ENCODE data around the gene PAK2. TPM values are rescaled to one million over a fixed set of nuclear protein-coding genes. Genes with fewer than 3 reads are reported as not detected.

Gene PAK2
- total RNA-seq, 1 experiment from 2014 or later = 69.6 TPM

GRCh38 chr3:196782511-196782910 is 42.9 kb downstream of the PAK2 start:
- Histone ChIP-seq H3K9me2 (ENCODE audit: insufficient read depth) (no peaks in the 10 kb centered on the region), H3K36me3 (ENCODE audit: control insufficient read depth in 1 of 2, insufficient read depth in 2 of 2, low read length in 2 of 2) (peaks cover 0 to 5% of the 10 kb centered on the region in 2 experiments; a peak in 1 of 4 replicates), H3K4me2 (ENCODE audit: low read length) (no peak overlapping the region), H3K4me3 (replicated peaks in 1 of 2; ENCODE audit: low read depth in 1 of 2, low read length in 2 of 2) (no peak overlapping the region), H3K79me2 (ENCODE audit: insufficient read depth, low read length) (peaks cover 75% of the 10 kb centered on the region), H3K4me1 (ENCODE audit: control insufficient read depth in 1 of 2, insufficient read depth in 2 of 2, low read length in 2 of 2) (no peaks in the 10 kb centered on the region), H3K27ac (ENCODE audit: low read depth, low read length) (no peak overlapping the region), H3K9ac (ENCODE audit: low read length) (no peak overlapping the region), H4K20me1 (ENCODE audit: insufficient read depth) (no peaks in the 10 kb centered on the region), H3K27me3 (ENCODE audit: insufficient read depth, low read length) (no peaks in the 10 kb centered on the region), H3K9me3 (ENCODE audit: control insufficient read depth in 1 of 2, insufficient read depth in 1 of 2, low read depth in 1 of 2, low read length in 2 of 2) (no peaks in the 10 kb centered on the region), H2AFZ (ENCODE audit: low read depth, low read length, poor library complexity, severe bottlenecking) (no peak overlapping the region)
- intact Hi-C loops (cut with micrococcal nuclease) = no loop called here
- POLR2A ChIA-PET = no interaction called here
- no peak for ATAC-seq
- RAD21 ChIA-PET (ENCODE audit: low non-redundant PET in 1 of 2, low total read pairs in 2 of 2, uncharacterized antibody in 2 of 2, unreplicated experiment in 2 of 2) = no interaction called here
- no peak for DNase-seq (ENCODE audit: low read depth, low spot score)
- no TSS peak for BruUV-seq (replicated peaks)
- CTCF ChIA-PET = no interaction called here
- TF ChIP-seq ZBTB33 (IDR thresholded peaks at IDR 0.05; ENCODE audit: extremely low read depth, insufficient replicate concordance, low read length) (no peak), ZFX (IDR thresholded peaks at IDR 0.05) (no peak), YY1 (IDR thresholded peaks at IDR 0.05; ENCODE audit: extremely low read depth, insufficient replicate concordance, low read depth, low read length) (no peak), ATF3 (IDR thresholded peaks at IDR 0.05) (no peak), CEBPB (IDR thresholded peaks at IDR 0.05; ENCODE audit: low read depth) (no peak), CBX3 (IDR thresholded peaks at IDR 0.05; ENCODE audit: low read depth) (no peak), POLR2A (IDR thresholded peaks at IDR 0.05; ENCODE audit: borderline replicate concordance, extremely low read depth, insufficient read depth, insufficient read length) (no peak), TCF7L2 (IDR thresholded peaks at IDR 0.05; ENCODE audit: borderline replicate concordance, extremely low read depth, insufficient read depth, insufficient read length) (no peak), FOSL1 (IDR thresholded peaks at IDR 0.05; ENCODE audit: low read depth) (no peak), SP1 (IDR thresholded peaks at IDR 0.05; ENCODE audit: low read depth) (no peak), ZNF274 (IDR thresholded peaks at IDR 0.05; ENCODE audit: low read depth, low read length) (no peak), REST (IDR thresholded peaks at IDR 0.05; ENCODE audit: low read depth) (no peak), SIN3A (IDR thresholded peaks at IDR 0.05; ENCODE audit: low read depth) (no peak), EZH2phosphoT487 (IDR thresholded peaks at IDR 0.05; ENCODE audit: borderline replicate concordance) (no peak), POLR2AphosphoS5 (IDR thresholded peaks at IDR 0.05; ENCODE audit: low read depth, low read length) (no peak), JUND (IDR thresholded peaks at IDR 0.05) (no peak), SRF (IDR thresholded peaks at IDR 0.05; ENCODE audit: low read depth) (no peak), EGR1 (IDR thresholded peaks at IDR 0.05; ENCODE audit: low read depth) (no peak)

Data from HCT116 (cell line).